ENCODE data around the gene NR3C2. TPM values are rescaled to one million over a fixed set of nuclear protein-coding genes. Genes with fewer than 3 reads are reported as not detected.

NR3C2 gene
- polyA plus RNA-seq, 3 donors = 0.09 to 0.27 (median 0.20) TPM

DNA sequence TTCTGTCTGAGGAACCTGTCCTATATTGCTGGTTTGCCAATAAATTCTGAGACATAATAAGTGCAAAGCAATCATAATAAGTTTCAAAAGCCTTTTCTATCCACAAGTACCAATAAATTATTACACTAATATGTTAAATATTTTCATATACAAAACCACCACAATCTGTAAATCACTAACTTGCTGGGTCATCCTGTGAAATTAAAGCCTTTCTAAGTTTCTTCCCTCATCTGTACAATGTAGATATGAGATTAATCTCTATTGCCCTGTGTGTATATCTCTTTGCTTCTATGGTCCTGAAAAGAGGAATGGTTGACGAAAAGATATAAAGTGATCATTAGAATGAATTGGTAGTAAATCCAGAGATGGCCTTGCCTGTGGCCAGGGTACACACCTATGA lies 231.6 kb downstream of the NR3C2 start:
- H3K4me2 ChIP-seq (replicated peaks; ENCODE audit: extremely low read depth, low read length, poor library complexity, severe bottlenecking) = no peak overlapping the region
- no peak overlapping the region for H3K27ac ChIP-seq (ENCODE audit: low read depth in 1 of 2, low read length in 2 of 2)
- no peak for DNase-seq
- H3K9me3 ChIP-seq (replicated peaks in 1 of 2; ENCODE audit: control insufficient read depth in 1 of 2, insufficient read depth in 1 of 2, low read length in 2 of 2) = no peaks in the 10 kb centered on the region
- intact Hi-C loops (cut with micrococcal nuclease) = no loop called here
- H3K36me3 Mint-ChIP-seq = no peaks in the 10 kb centered on the region
- TF ChIP-seq, protein P1, sequence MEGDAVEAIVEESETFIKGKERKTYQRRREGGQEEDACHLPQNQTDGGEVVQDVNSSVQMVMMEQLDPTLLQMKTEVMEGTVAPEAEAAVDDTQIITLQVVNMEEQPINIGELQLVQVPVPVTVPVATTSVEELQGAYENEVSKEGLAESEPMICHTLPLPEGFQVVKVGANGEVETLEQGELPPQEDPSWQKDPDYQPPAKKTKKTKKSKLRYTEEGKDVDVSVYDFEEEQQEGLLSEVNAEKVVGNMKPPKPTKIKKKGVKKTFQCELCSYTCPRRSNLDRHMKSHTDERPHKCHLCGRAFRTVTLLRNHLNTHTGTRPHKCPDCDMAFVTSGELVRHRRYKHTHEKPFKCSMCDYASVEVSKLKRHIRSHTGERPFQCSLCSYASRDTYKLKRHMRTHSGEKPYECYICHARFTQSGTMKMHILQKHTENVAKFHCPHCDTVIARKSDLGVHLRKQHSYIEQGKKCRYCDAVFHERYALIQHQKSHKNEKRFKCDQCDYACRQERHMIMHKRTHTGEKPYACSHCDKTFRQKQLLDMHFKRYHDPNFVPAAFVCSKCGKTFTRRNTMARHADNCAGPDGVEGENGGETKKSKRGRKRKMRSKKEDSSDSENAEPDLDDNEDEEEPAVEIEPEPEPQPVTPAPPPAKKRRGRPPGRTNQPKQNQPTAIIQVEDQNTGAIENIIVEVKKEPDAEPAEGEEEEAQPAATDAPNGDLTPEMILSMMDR (IDR thresholded peaks at IDR 0.05) = no peak
- no peak overlapping the region for H2AFZ ChIP-seq (ENCODE audit: insufficient read depth, low read depth, low read length, poor library complexity, severe bottlenecking)
- no peaks in the 10 kb centered on the region for H4K20me1 ChIP-seq (ENCODE audit: insufficient read depth, low read length)
- peaks cover 0 to 2% (median 0%) of the 10 kb centered on the region in 7 donors for H3K9me3 Mint-ChIP-seq
- no peak overlapping the region for H3K27ac Mint-ChIP-seq
- H3K79me2 ChIP-seq (ENCODE audit: insufficient read depth, low read length) = no peaks in the 10 kb centered on the region
- H3K4me1 ChIP-seq (ENCODE audit: control insufficient read depth in 1 of 2, insufficient read depth in 2 of 2, low read length in 2 of 2) = no peaks in the 10 kb centered on the region
- no peaks in the 10 kb centered on the region for H3K4me1 Mint-ChIP-seq
- peaks cover 0 to 1% (median 0%) of the 10 kb centered on the region in 3 donors for H3K27me3 Mint-ChIP-seq (ENCODE audit: low read depth in 3 of 3)
- no peak overlapping the region for H3K9ac ChIP-seq (ENCODE audit: insufficient read depth, low read length, poor library complexity, severe bottlenecking)
- no CpG with 5 or more reads among the region's 1 CpG for WGBS (ENCODE audit: insufficient coverage)
- no peak overlapping the region for H3K4me3 ChIP-seq (replicated peaks in 1 of 3; ENCODE audit: low read depth in 2 of 3, low read length in 3 of 3)
- H3K36me3 ChIP-seq (replicated peaks in 1 of 2; ENCODE audit: control insufficient read depth in 1 of 2, insufficient read depth in 2 of 2, low read length in 2 of 2) = no peaks in the 10 kb centered on the region
- H3K27me3 ChIP-seq (ENCODE audit: control insufficient read depth in 2 of 2, insufficient read depth in 2 of 2, low read length in 2 of 2) = no peaks in the 10 kb centered on the region
- no peak overlapping the region for H3K4me3 Mint-ChIP-seq

DNA sequence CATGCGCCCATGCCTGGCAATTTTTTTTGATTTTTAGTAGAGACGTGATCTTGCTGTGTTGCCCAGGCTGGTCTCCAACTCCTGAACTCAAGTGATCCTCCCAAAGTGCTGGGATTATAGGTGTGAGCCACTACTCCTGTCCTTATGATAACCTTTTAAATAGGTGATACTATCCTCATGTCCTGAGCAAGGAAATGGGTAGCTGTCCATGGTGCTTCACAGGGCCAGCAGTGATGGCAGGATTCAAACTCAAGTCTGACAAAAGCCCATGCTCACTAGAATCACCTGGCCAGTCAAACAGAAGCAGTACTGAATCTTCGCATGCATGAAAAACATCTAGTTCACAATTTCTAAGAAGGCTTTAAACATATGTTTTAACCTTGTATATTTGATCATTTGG lies 235.1 kb downstream of the NR3C2 start:
- no peak overlapping the region for H2AFZ ChIP-seq (ENCODE audit: insufficient read depth, low read depth, low read length, poor library complexity, severe bottlenecking)
- intact Hi-C loops (cut with micrococcal nuclease) = no loop called here
- no peak overlapping the region for H3K9ac ChIP-seq (ENCODE audit: insufficient read depth, low read length, poor library complexity, severe bottlenecking)
- Mint-ChIP-seq H3K4me1 (no peaks in the 10 kb centered on the region), H3K36me3 (no peaks in the 10 kb centered on the region), H3K4me3 (no peak overlapping the region), H3K9me3 (peaks cover 0 to 2% (median 0%) of the 10 kb centered on the region in 7 donors), H3K27me3 (ENCODE audit: low read depth in 3 of 3) (peaks cover 0 to 10% (median 0%) of the 10 kb centered on the region in 3 donors), H3K27ac (no peak overlapping the region)
- no peak overlapping the region for H3K27ac ChIP-seq (ENCODE audit: low read depth in 1 of 2, low read length in 2 of 2)
- H3K4me2 ChIP-seq (replicated peaks; ENCODE audit: extremely low read depth, low read length, poor library complexity, severe bottlenecking) = no peak overlapping the region
- TF ChIP-seq, protein P1 (IDR thresholded peaks at IDR 0.05) = no peak
- H3K36me3 ChIP-seq (replicated peaks in 1 of 2; ENCODE audit: control insufficient read depth in 1 of 2, insufficient read depth in 2 of 2, low read length in 2 of 2) = no peaks in the 10 kb centered on the region
- H3K79me2 ChIP-seq (ENCODE audit: insufficient read depth, low read length) = no peaks in the 10 kb centered on the region
- no peaks in the 10 kb centered on the region for H4K20me1 ChIP-seq (ENCODE audit: insufficient read depth, low read length)
- H3K4me1 ChIP-seq (ENCODE audit: control insufficient read depth in 1 of 2, insufficient read depth in 2 of 2, low read length in 2 of 2) = no peaks in the 10 kb centered on the region
- DNase-seq = no peak
- H3K27me3 ChIP-seq (ENCODE audit: control insufficient read depth in 2 of 2, insufficient read depth in 2 of 2, low read length in 2 of 2) = peaks cover 0 to 2% of the 10 kb centered on the region in 2 donors
- H3K4me3 ChIP-seq (replicated peaks in 1 of 3; ENCODE audit: low read depth in 2 of 3, low read length in 3 of 3) = no peak overlapping the region
- no peaks in the 10 kb centered on the region for H3K9me3 ChIP-seq (replicated peaks in 1 of 2; ENCODE audit: control insufficient read depth in 1 of 2, insufficient read depth in 1 of 2, low read length in 2 of 2)
- WGBS (ENCODE audit: insufficient coverage) = no CpG with 5 or more reads among the region's 3 CpGs
